ENCODE measurements around the gene COX10. TPM values are rescaled to one million over a fixed set of nuclear protein-coding genes. Genes with fewer than 3 reads are reported as not detected.
"Not testable (repeated sequence)": the region's sequence is repeated elsewhere in the genome, so short reads cannot be mapped to it uniquely, and the experiment has no call there.

The COX10 gene
- total RNA-seq, 5 donors from 2014 or later (not counting 1 experiment from before 2014, with no cell fraction given) = 14.8 to 18.0 (median 16.3) TPM

DNA sequence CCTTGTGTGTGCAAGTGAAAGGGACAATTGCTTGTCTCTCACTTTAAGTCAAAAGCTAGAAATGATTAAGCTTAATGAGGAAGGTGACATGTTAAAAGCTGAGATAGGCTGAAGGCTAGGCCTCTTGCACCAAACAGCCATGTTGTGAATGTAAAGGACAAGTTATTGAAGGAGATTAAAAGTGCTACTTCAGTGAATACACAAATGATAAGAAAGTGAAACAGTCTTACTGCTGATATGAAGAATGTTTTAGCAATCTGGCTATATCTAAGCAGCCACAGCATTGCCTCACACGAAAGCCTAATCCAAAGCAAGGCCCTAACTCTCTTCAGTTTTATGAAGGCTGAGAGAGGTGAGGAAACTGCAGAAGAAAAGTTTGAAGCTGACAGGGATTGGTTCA is 96.3 kb downstream of the COX10 start:
- H3K4me3 Mint-ChIP-seq = no peak overlapping the region
- Histone ChIP-seq H3K36me3 (ENCODE audit: control insufficient read depth in 2 of 2, extremely low read depth in 1 of 2, insufficient read depth in 1 of 2, low read length in 1 of 2) (peaks cover 0 to 3% of the 10 kb centered on the region in 2 donors), H3K4me3 (ENCODE audit: control insufficient read depth in 1 of 2, extremely low read depth in 1 of 2, low read length in 1 of 2) (no peak overlapping the region), H3K9me3 (peaks cover 2% of the 10 kb centered on the region), H3K27me3 (replicated peaks in 1 of 2; ENCODE audit: control insufficient read depth in 2 of 2, extremely low read depth in 1 of 2, insufficient read depth in 2 of 2, low read length in 1 of 2) (no peaks in the 10 kb centered on the region), H3K27ac (ENCODE audit: low read length) (no peak overlapping the region), H3K4me1 (ENCODE audit: control insufficient read depth in 1 of 2, extremely low read depth in 1 of 2, insufficient read depth in 2 of 2, low read length in 2 of 2) (no peaks in the 10 kb centered on the region)
- H3K9me3 Mint-ChIP-seq = peaks cover 7 to 13% (median 12%) of the 10 kb centered on the region in 3 donors
- POLR2A ChIA-PET = no interaction called here
- H3K4me1 Mint-ChIP-seq = peaks cover 5 to 10% (median 7%) of the 10 kb centered on the region in 3 donors
- CTCF ChIA-PET = interaction anchor here in 1 of 2 donors (0.9 kb wide), 1 partner anchor 571 kb away, joined by 12 read pairs; no protein-coding TSS in a partner anchor
- no peaks in the 10 kb centered on the region for H3K27me3 Mint-ChIP-seq
- ATAC-seq (replicated peaks in 1 of 4) (no peak), DNase-seq (no peak)
- no peak overlapping the region for H3K27ac Mint-ChIP-seq
- H3K36me3 Mint-ChIP-seq = peaks cover 52% of the 10 kb centered on the region
- no CpG with 5 or more reads among the region's 1 CpG for whole genome bisulfite sequencing (ENCODE audit: insufficient coverage)

DNA sequence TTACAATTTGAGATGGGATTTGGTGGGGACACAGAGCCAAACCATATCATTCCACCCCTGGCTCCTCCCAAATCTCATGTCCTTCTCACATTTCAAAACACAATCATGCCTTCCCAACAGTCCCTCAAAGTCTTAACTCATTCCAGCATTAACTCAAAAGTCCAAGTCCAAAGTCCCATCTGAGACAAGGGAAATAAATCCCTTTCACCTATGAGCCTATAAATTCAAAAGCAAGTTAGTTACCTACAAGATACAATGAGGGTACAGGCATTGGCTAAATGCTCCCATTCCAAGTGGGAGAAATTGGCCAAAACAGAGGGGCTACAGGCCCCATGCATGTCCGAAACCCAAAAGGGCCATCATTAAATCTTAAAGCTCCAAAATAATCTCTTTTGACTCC is 98.5 kb downstream of the COX10 start:
- POLR2A ChIA-PET; ATAC-seq (replicated peaks in 1 of 4): not testable (repeated sequence)
- WGBS (ENCODE audit: insufficient coverage) = 100% methylated on average over 1 of the region's 1 CpG

DNA sequence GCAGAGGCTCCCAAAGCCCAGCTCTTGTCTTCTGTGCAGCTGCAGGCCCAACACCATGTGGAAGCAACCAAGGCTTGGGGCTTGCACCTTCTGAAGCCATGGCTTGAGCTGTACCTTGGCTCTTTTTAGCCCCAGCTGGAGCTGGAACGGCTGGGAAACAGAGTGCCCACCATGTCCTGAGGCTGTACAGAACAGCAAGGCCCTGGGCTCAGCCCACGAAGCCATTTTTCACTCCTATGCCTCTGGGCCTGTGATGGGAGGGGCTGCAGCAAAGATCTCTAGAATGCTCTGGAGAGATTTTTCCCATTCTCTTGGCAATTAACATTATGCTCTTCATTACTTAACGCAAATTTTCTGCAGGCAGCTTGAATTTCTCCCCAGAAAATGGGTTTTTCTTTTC is 99.3 kb downstream of the COX10 start:
- CTCF ChIA-PET = interaction anchor here in 1 of 2 donors (0.5 kb wide), 1 partner anchor 488 kb away, joined by 5 read pairs; no protein-coding TSS in a partner anchor
- peaks cover 47% of the 10 kb centered on the region for H3K36me3 Mint-ChIP-seq
- 83% methylated on average over 1 of the region's 3 CpGs for WGBS (ENCODE audit: insufficient coverage)

More for the DNA sequence above, 98.5 kb downstream of the COX10 start:
- H3K27me3 Mint-ChIP-seq; DNase-seq; H3K4me3 Mint-ChIP-seq; H3K4me3 ChIP-seq (ENCODE audit: control insufficient read depth in 1 of 2, extremely low read depth in 1 of 2, low read length in 1 of 2); H3K4me1 ChIP-seq (ENCODE audit: control insufficient read depth in 1 of 2, extremely low read depth in 1 of 2, insufficient read depth in 2 of 2, low read length in 2 of 2); CTCF ChIA-PET; H3K27ac ChIP-seq (ENCODE audit: low read length); H3K27ac Mint-ChIP-seq; H3K27me3 ChIP-seq (replicated peaks in 1 of 2; ENCODE audit: control insufficient read depth in 2 of 2, extremely low read depth in 1 of 2, insufficient read depth in 2 of 2, low read length in 1 of 2); H3K36me3 ChIP-seq (ENCODE audit: control insufficient read depth in 2 of 2, extremely low read depth in 1 of 2, insufficient read depth in 1 of 2, low read length in 1 of 2); H3K9me3 ChIP-seq; H3K4me1 Mint-ChIP-seq: not testable (repeated sequence)
- Mint-ChIP-seq H3K36me3 (peaks cover 44% of the 10 kb centered on the region), H3K9me3 (peaks cover 7 to 13% (median 12%) of the 10 kb centered on the region in 3 donors)

DNA sequence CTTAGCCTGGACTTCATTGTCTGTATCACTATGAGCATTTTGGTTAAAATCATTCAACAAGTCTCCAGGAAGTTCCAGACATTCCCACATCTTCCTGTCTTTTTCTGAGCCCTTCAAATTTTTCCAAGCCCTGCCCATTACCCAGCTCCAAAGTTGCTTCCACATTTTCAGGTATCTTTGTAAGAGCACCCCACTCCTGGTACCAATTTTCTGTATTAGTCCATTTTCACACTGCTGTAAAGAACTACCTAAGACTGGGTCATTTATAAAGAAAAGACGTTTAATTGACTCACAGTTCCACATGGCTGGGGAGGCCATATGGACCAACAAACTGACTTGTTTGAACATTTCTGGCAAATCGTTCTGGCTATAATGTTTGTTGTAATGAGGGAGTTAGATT is 100.0 kb downstream of the COX10 start:
- H3K36me3 ChIP-seq (ENCODE audit: control insufficient read depth in 2 of 2, extremely low read depth in 1 of 2, insufficient read depth in 1 of 2, low read length in 1 of 2) = peaks cover 0 to 3% of the 10 kb centered on the region in 2 donors
- no peak overlapping the region for H3K4me3 ChIP-seq (ENCODE audit: control insufficient read depth in 1 of 2, extremely low read depth in 1 of 2, low read length in 1 of 2)
- ChIA-PET POLR2A (no interaction called here), CTCF (no interaction called here)
- H3K27ac ChIP-seq (ENCODE audit: low read length) = no peak overlapping the region
- no peak for ATAC-seq (replicated peaks in 1 of 4)
- H3K27me3 Mint-ChIP-seq = no peaks in the 10 kb centered on the region
- H3K27me3 ChIP-seq (replicated peaks in 1 of 2; ENCODE audit: control insufficient read depth in 2 of 2, extremely low read depth in 1 of 2, insufficient read depth in 2 of 2, low read length in 1 of 2) = no peaks in the 10 kb centered on the region
- H3K4me1 ChIP-seq (ENCODE audit: control insufficient read depth in 1 of 2, extremely low read depth in 1 of 2, insufficient read depth in 2 of 2, low read length in 2 of 2) = no peaks in the 10 kb centered on the region
- H3K27ac Mint-ChIP-seq = no peak overlapping the region
- H3K9me3 Mint-ChIP-seq = peaks cover 7 to 13% (median 12%) of the 10 kb centered on the region in 3 donors
- peaks cover 2% of the 10 kb centered on the region for H3K9me3 ChIP-seq
- peaks cover 44% of the 10 kb centered on the region for H3K36me3 Mint-ChIP-seq
- WGBS (ENCODE audit: insufficient coverage) = no CpG with 5 or more reads among the region's 2 CpGs
- DNase-seq = no peak
- no peak overlapping the region for H3K4me3 Mint-ChIP-seq
- H3K4me1 Mint-ChIP-seq = peaks cover 5 to 10% (median 7%) of the 10 kb centered on the region in 3 donors

More for the DNA sequence above, 99.3 kb downstream of the COX10 start:
- Histone ChIP-seq H3K4me3 (ENCODE audit: control insufficient read depth in 1 of 2, extremely low read depth in 1 of 2, low read length in 1 of 2) (no peak overlapping the region), H3K27me3 (replicated peaks in 1 of 2; ENCODE audit: control insufficient read depth in 2 of 2, extremely low read depth in 1 of 2, insufficient read depth in 2 of 2, low read length in 1 of 2) (no peaks in the 10 kb centered on the region), H3K27ac (ENCODE audit: low read length) (no peak overlapping the region), H3K9me3 (peaks cover 2% of the 10 kb centered on the region), H3K36me3 (ENCODE audit: control insufficient read depth in 2 of 2, extremely low read depth in 1 of 2, insufficient read depth in 1 of 2, low read length in 1 of 2) (peaks cover 0 to 3% of the 10 kb centered on the region in 2 donors), H3K4me1 (ENCODE audit: control insufficient read depth in 1 of 2, extremely low read depth in 1 of 2, insufficient read depth in 2 of 2, low read length in 2 of 2) (no peaks in the 10 kb centered on the region)
- Mint-ChIP-seq H3K4me1 (peaks cover 5 to 10% (median 7%) of the 10 kb centered on the region in 3 donors), H3K27me3 (no peaks in the 10 kb centered on the region), H3K4me3 (no peak overlapping the region), H3K27ac (no peak overlapping the region), H3K9me3 (peaks cover 7 to 13% (median 12%) of the 10 kb centered on the region in 3 donors)
- DNase-seq (no peak), ATAC-seq (replicated peaks in 1 of 4) (no peak)
- POLR2A ChIA-PET = no interaction called here

DNA sequence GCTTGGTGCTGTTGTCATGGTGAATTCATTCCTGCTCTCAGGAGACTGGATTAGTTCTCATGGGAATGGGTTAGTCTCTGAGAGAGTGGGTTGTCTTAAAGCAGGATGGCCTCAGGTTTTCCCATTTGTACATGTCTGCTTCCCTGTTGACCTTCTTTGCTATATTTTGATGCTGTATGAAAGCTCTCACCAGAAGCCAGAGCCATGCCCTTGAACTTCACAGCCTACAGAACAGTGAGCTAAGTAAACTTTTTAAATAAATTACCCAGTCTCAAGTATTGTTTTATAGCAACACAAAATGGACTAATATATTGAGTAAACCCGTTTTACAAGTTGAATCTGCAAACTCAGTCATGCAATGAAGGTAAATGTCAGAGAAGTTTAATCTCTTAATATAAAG is 100.6 kb downstream of the COX10 start:
- Mint-ChIP-seq H3K4me3 (no peak overlapping the region), H3K36me3 (peaks cover 40% of the 10 kb centered on the region), H3K27ac (no peak overlapping the region), H3K27me3 (no peaks in the 10 kb centered on the region), H3K4me1 (peaks cover 4 to 6% (median 5%) of the 10 kb centered on the region in 3 donors), H3K9me3 (peaks cover 7 to 13% (median 12%) of the 10 kb centered on the region in 3 donors)
- H3K4me1 ChIP-seq (ENCODE audit: control insufficient read depth in 1 of 2, extremely low read depth in 1 of 2, insufficient read depth in 2 of 2, low read length in 2 of 2) = no peaks in the 10 kb centered on the region
- H3K9me3 ChIP-seq = peaks cover 2% of the 10 kb centered on the region
- whole genome bisulfite sequencing (ENCODE audit: insufficient coverage) = no CpG with 5 or more reads among the region's 1 CpG
- ATAC-seq (replicated peaks in 1 of 4) = no peak
- no peaks in the 10 kb centered on the region for H3K27me3 ChIP-seq (replicated peaks in 1 of 2; ENCODE audit: control insufficient read depth in 2 of 2, extremely low read depth in 1 of 2, insufficient read depth in 2 of 2, low read length in 1 of 2)
- H3K27ac ChIP-seq (ENCODE audit: low read length) = no peak overlapping the region
- no peak overlapping the region for H3K4me3 ChIP-seq (ENCODE audit: control insufficient read depth in 1 of 2, extremely low read depth in 1 of 2, low read length in 1 of 2)
- CTCF ChIA-PET = interaction anchor here in 1 of 2 donors (0.6 kb wide), 1 partner anchor 73 kb away, joined by 3 read pairs; no protein-coding TSS in a partner anchor
- POLR2A ChIA-PET = no interaction called here
- H3K36me3 ChIP-seq (ENCODE audit: control insufficient read depth in 2 of 2, extremely low read depth in 1 of 2, insufficient read depth in 1 of 2, low read length in 1 of 2) = peaks cover 0 to 3% of the 10 kb centered on the region in 2 donors
- DNase-seq = no peak

DNA sequence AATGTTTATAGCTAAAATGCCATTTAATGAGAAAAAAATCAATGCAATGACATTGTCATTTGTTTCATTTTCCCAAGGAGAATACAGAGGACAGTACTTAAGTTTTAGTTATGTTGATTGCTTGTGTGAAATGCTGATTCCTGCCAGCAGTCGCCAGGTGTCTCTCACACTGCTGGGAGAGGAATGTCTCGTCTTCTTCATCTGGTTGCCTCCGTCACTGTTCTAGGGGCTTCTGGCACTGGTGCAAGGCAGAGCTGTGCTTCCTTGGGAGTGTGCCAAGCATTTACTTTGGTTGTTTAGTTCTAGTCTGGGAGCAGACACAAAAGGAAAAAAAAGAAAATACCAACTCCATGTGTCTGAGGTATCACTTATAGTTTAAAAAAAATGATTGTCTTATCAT is 107.7 kb downstream of the COX10 start:
- 91% methylated on average over 3 of the region's 3 CpGs for WGBS (ENCODE audit: insufficient coverage)
- H3K4me3 Mint-ChIP-seq; H3K9me3 ChIP-seq; H3K27ac ChIP-seq (ENCODE audit: low read length); H3K36me3 Mint-ChIP-seq; H3K4me1 Mint-ChIP-seq; H3K36me3 ChIP-seq (ENCODE audit: control insufficient read depth in 2 of 2, extremely low read depth in 1 of 2, insufficient read depth in 1 of 2, low read length in 1 of 2); H3K9me3 Mint-ChIP-seq; ATAC-seq (replicated peaks in 1 of 4); H3K27me3 ChIP-seq (replicated peaks in 1 of 2; ENCODE audit: control insufficient read depth in 2 of 2, extremely low read depth in 1 of 2, insufficient read depth in 2 of 2, low read length in 1 of 2); CTCF ChIA-PET; H3K4me3 ChIP-seq (ENCODE audit: control insufficient read depth in 1 of 2, extremely low read depth in 1 of 2, low read length in 1 of 2); POLR2A ChIA-PET; DNase-seq; H3K4me1 ChIP-seq (ENCODE audit: control insufficient read depth in 1 of 2, extremely low read depth in 1 of 2, insufficient read depth in 2 of 2, low read length in 2 of 2); H3K27me3 Mint-ChIP-seq: not testable (repeated sequence)
- peak overlapping the region in 1 of 2 donors; percentile 72 for H3K27ac Mint-ChIP-seq

DNA sequence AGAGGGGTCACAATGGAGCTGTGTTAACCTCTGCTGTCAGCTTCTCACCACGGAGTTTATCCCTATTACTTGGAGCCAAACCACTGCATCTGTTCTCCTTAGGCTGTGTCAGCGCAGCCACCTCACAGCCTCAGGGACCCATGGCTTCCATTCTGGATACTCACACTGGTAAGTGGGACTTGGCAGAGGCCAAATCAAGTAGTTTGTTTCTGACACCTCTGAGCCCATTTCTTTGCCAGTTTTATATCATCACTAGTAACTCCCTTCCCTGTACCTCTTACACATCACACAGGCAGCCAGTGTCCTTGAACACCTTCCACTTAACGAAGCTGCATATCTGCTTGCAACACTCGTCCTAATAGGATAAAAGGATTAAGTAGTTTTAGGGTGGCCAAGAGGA is 108.5 kb downstream of the COX10 start:
- WGBS (ENCODE audit: insufficient coverage) = no CpG with 5 or more reads among the region's 4 CpGs
- H3K36me3 ChIP-seq (ENCODE audit: control insufficient read depth in 2 of 2, extremely low read depth in 1 of 2, insufficient read depth in 1 of 2, low read length in 1 of 2); H3K4me1 Mint-ChIP-seq; H3K9me3 Mint-ChIP-seq; H3K4me3 ChIP-seq (ENCODE audit: control insufficient read depth in 1 of 2, extremely low read depth in 1 of 2, low read length in 1 of 2); H3K36me3 Mint-ChIP-seq; CTCF ChIA-PET; H3K27me3 ChIP-seq (replicated peaks in 1 of 2; ENCODE audit: control insufficient read depth in 2 of 2, extremely low read depth in 1 of 2, insufficient read depth in 2 of 2, low read length in 1 of 2); ATAC-seq (replicated peaks in 1 of 4); POLR2A ChIA-PET; H3K27ac ChIP-seq (ENCODE audit: low read length); DNase-seq; H3K27ac Mint-ChIP-seq; H3K9me3 ChIP-seq; H3K4me3 Mint-ChIP-seq; H3K4me1 ChIP-seq (ENCODE audit: control insufficient read depth in 1 of 2, extremely low read depth in 1 of 2, insufficient read depth in 2 of 2, low read length in 2 of 2); H3K27me3 Mint-ChIP-seq: not testable (repeated sequence)

Data from T-cell (primary cell).